ENCODE measurements around the gene IBSP.

The IBSP gene

DNA sequence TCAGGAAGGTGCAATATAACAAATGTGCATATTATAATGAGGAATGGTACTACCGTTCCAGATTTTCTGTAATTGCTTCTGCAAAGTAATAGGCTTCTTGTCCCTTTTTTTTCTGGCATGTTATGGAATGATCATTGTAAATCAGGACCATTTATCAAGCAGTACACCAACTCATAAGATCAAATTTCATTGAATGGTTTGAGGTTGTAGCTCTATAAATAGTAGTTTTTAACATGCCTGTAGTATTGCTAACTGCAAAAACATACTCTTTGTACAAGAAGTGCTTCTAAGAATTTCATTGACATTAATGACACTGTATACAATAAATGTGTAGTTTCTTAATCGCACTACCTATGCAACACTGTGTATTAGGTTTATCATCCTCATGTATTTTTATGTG is 12.6 kb downstream of the IBSP start:
- peaks cover 0 to 5% (median 0%) of the 10 kb centered on the region in 5 experiments for H3K9me3 ChIP-seq (ENCODE audit: control extremely low read depth in 1 of 5, control insufficient read depth in 4 of 5, insufficient read depth in 2 of 5, low read depth in 1 of 5, low read length in 4 of 5)
- no peaks in the 10 kb centered on the region for H3K27me3 ChIP-seq (replicated peaks in 2 of 5; ENCODE audit: control insufficient read depth in 4 of 5, insufficient read depth in 5 of 5, low read length in 4 of 5)
- no peak overlapping the region for H3K4me3 ChIP-seq (ENCODE audit: control insufficient read depth in 1 of 7, extremely low read depth in 1 of 7, insufficient read depth in 4 of 7, low read depth in 2 of 7, low read length in 6 of 7)
- no peaks in the 10 kb centered on the region for H3K4me1 ChIP-seq (ENCODE audit: control extremely low read depth in 1 of 4, control insufficient read depth in 4 of 4, insufficient read depth in 4 of 4, low read length in 3 of 4)
- DNase-seq = no peak
- ChIA-PET CTCF (no interaction called here), POLR2A (no interaction called here)
- WGBS (ENCODE audit: insufficient coverage) = no CpG with 5 or more reads among the region's 2 CpGs
- no peaks in the 10 kb centered on the region for H3K36me3 ChIP-seq (ENCODE audit: control insufficient read depth in 4 of 4, insufficient read depth in 4 of 4, low read length in 3 of 4)
- no peak overlapping the region for H3K27ac ChIP-seq (ENCODE audit: insufficient read depth in 1 of 2, low read depth in 1 of 2, low read length in 2 of 2, poor library complexity in 1 of 2, severe bottlenecking in 2 of 2)

DNA sequence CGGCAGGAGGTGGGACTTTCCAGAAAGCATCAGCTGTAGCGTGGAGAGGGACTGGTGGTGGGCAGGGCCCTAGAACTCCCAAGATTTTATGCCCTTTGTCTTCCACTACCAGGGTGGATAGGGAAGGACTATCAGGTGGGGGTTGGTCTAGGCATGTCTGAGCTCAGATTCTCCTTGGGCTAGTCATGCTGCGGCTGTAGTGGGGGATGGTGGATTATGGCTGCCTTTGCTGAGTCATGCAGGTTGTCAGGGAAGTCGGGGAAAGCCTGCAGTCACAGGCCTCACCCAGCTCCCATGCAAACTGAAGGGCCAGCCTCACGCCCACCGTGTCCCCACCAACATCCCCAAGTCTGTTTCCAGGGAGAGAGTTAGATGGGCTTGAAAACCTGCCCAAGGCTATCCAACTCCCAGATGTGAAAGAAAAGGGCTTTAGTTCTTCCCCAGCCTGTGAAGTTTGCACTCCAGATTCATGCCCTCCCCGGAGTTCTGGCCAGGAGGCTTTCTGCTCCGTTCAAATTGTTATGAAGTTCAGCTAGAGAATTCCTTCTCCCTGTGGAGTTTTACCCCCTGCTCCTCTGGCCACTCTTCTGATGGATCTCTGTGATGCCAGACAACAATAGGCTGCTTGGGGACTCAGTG is 20.0 kb downstream of the IBSP start:
- Histone ChIP-seq H3K27me3 (replicated peaks in 2 of 5; ENCODE audit: control insufficient read depth in 4 of 5, insufficient read depth in 5 of 5, low read length in 4 of 5) (no peaks in the 10 kb centered on the region), H3K4me3 (ENCODE audit: control insufficient read depth in 1 of 7, extremely low read depth in 1 of 7, insufficient read depth in 4 of 7, low read depth in 2 of 7, low read length in 6 of 7) (no peak overlapping the region), H3K9me3 (ENCODE audit: control extremely low read depth in 1 of 5, control insufficient read depth in 4 of 5, insufficient read depth in 2 of 5, low read depth in 1 of 5, low read length in 4 of 5) (no peaks in the 10 kb centered on the region), H3K36me3 (ENCODE audit: control insufficient read depth in 4 of 4, insufficient read depth in 4 of 4, low read length in 3 of 4) (no peaks in the 10 kb centered on the region), H3K27ac (ENCODE audit: insufficient read depth in 1 of 2, low read depth in 1 of 2, low read length in 2 of 2, poor library complexity in 1 of 2, severe bottlenecking in 2 of 2) (no peak overlapping the region), H3K4me1 (ENCODE audit: control extremely low read depth in 1 of 4, control insufficient read depth in 4 of 4, insufficient read depth in 4 of 4, low read length in 3 of 4) (peaks cover 0 to 2% (median 0%) of the 10 kb centered on the region in 4 experiments)
- peak in 2 of 3 donors; percentile 29 to 37 for DNase-seq
- ChIA-PET CTCF (interaction anchor here (1.1 kb wide), 1 partner anchor 19 kb away, joined by 4 read pairs; no protein-coding TSS in a partner anchor), POLR2A (no interaction called here)
- 89% methylated on average over 3 of the region's 8 CpGs for WGBS (ENCODE audit: insufficient coverage)

DNA sequence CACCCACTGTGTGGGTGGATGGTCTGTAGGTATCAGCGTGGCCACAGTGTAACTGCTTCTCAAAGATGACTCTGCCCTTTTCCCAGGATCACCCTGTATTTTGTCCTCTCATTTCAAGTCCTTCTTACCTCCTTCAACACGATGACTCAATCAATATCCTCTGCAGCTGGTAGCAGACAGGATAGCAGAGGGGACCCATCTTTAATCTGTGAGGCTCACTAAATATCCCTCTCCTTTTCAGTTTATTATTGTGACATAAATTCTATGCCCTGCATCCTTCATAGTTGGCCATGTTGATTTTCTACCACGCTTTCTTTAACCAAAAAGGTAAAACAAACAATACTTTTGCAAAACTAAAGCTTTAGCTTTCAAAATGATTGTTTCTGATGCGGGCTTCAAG is 23.8 kb downstream of the IBSP start:
- Histone ChIP-seq H3K36me3 (ENCODE audit: control insufficient read depth in 4 of 4, insufficient read depth in 4 of 4, low read length in 3 of 4) (no peaks in the 10 kb centered on the region), H3K27ac (ENCODE audit: insufficient read depth in 1 of 2, low read depth in 1 of 2, low read length in 2 of 2, poor library complexity in 1 of 2, severe bottlenecking in 2 of 2) (no peak overlapping the region), H3K4me3 (ENCODE audit: control insufficient read depth in 1 of 7, extremely low read depth in 1 of 7, insufficient read depth in 4 of 7, low read depth in 2 of 7, low read length in 6 of 7) (no peak overlapping the region), H3K4me1 (ENCODE audit: control extremely low read depth in 1 of 4, control insufficient read depth in 4 of 4, insufficient read depth in 4 of 4, low read length in 3 of 4) (peaks cover 0 to 2% (median 0%) of the 10 kb centered on the region in 4 experiments), H3K27me3 (replicated peaks in 2 of 5; ENCODE audit: control insufficient read depth in 4 of 5, insufficient read depth in 5 of 5, low read length in 4 of 5) (no peaks in the 10 kb centered on the region), H3K9me3 (ENCODE audit: control extremely low read depth in 1 of 5, control insufficient read depth in 4 of 5, insufficient read depth in 2 of 5, low read depth in 1 of 5, low read length in 4 of 5) (no peaks in the 10 kb centered on the region)
- ChIA-PET CTCF (interaction anchor here (1.1 kb wide), 1 partner anchor 12 kb away, joined by 4 read pairs; no protein-coding TSS in a partner anchor), POLR2A (no interaction called here)
- 79% methylated on average over 3 of the region's 4 CpGs for WGBS (ENCODE audit: insufficient coverage)
- DNase-seq = no peak

- ChIA-PET POLR2A (no interaction called here), CTCF (interaction anchor here (0.7 to 1.1 kb wide), 2 partner anchors 12 to 19 kb away, joined by 3 to 4 read pairs; no protein-coding TSS in a partner anchor)
- Histone ChIP-seq H3K27ac (ENCODE audit: insufficient read depth in 1 of 2, low read depth in 1 of 2, low read length in 2 of 2, poor library complexity in 1 of 2, severe bottlenecking in 2 of 2) (no peak overlapping the region), H3K36me3 (ENCODE audit: control insufficient read depth in 4 of 4, insufficient read depth in 4 of 4, low read length in 3 of 4) (no peaks in the 10 kb centered on the region), H3K27me3 (replicated peaks in 2 of 5; ENCODE audit: control insufficient read depth in 4 of 5, insufficient read depth in 5 of 5, low read length in 4 of 5) (no peaks in the 10 kb centered on the region), H3K4me1 (ENCODE audit: control extremely low read depth in 1 of 4, control insufficient read depth in 4 of 4, insufficient read depth in 4 of 4, low read length in 3 of 4) (peaks cover 0 to 2% (median 0%) of the 10 kb centered on the region in 4 experiments), H3K9me3 (ENCODE audit: control extremely low read depth in 1 of 5, control insufficient read depth in 4 of 5, insufficient read depth in 2 of 5, low read depth in 1 of 5, low read length in 4 of 5) (no peaks in the 10 kb centered on the region), H3K4me3 (ENCODE audit: control insufficient read depth in 1 of 7, extremely low read depth in 1 of 7, insufficient read depth in 4 of 7, low read depth in 2 of 7, low read length in 6 of 7) (no peak overlapping the region)
- 80% methylated on average over 1 of the region's 1 CpG for WGBS (ENCODE audit: insufficient coverage)
- DNase-seq = no peak
These were observed 24.4 kb downstream of the IBSP start for GRCh38 chr4:87823724-87824123.

- Histone ChIP-seq H3K4me1 (ENCODE audit: control extremely low read depth in 1 of 4, control insufficient read depth in 4 of 4, insufficient read depth in 4 of 4, low read length in 3 of 4) (no peaks in the 10 kb centered on the region), H3K9me3 (ENCODE audit: control extremely low read depth in 1 of 5, control insufficient read depth in 4 of 5, insufficient read depth in 2 of 5, low read depth in 1 of 5, low read length in 4 of 5) (no peaks in the 10 kb centered on the region), H3K27ac (ENCODE audit: insufficient read depth in 1 of 2, low read depth in 1 of 2, low read length in 2 of 2, poor library complexity in 1 of 2, severe bottlenecking in 2 of 2) (no peak overlapping the region), H3K27me3 (replicated peaks in 2 of 5; ENCODE audit: control insufficient read depth in 4 of 5, insufficient read depth in 5 of 5, low read length in 4 of 5) (no peaks in the 10 kb centered on the region), H3K36me3 (ENCODE audit: control insufficient read depth in 4 of 4, insufficient read depth in 4 of 4, low read length in 3 of 4) (no peaks in the 10 kb centered on the region), H3K4me3 (ENCODE audit: control insufficient read depth in 1 of 7, extremely low read depth in 1 of 7, insufficient read depth in 4 of 7, low read depth in 2 of 7, low read length in 6 of 7) (no peak overlapping the region)
- ChIA-PET POLR2A (no interaction called here), CTCF (no interaction called here)
- no CpG with 5 or more reads among the region's 1 CpG for WGBS (ENCODE audit: insufficient coverage)
- no peak for DNase-seq
These were observed 25.0 kb downstream of the IBSP start for GRCh38 chr4:87824352-87824751.

DNA sequence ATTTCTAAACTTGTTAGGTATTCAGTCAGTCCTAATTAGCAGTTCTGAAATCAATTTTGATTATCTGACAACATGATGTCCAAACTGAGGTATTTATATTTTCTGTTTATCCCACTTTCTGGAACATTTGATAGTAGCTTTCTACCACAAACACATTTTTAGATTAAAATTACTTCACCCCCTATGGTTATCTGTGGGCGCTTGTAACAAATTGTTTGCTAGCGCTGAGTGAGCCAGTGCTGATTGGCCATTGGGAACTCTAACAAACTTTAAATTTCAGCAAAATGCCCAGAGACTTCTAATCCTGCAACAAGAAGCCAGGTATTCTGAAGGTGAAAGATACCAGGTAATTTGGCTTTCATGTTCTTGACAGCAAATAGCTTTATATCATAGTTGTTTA is 33.3 kb downstream of the IBSP start, which contains the start of gene MEPE:
Gene MEPE, plus strand, starts transcription at position 301 of the 400 bp plus-strand sequence. CDS start 1,746 bp downstream, outside the sequence.
- WGBS (ENCODE audit: insufficient coverage) = 100% methylated on average over 2 of the region's 2 CpGs
- CTCF ChIA-PET = interaction anchor here (0.9 to 1.2 kb wide), 2 partner anchors 155 to 225 kb away, joined by 3 to 5 read pairs; no protein-coding TSS in a partner anchor
- Histone ChIP-seq H3K9me3 (ENCODE audit: control extremely low read depth in 1 of 5, control insufficient read depth in 4 of 5, insufficient read depth in 2 of 5, low read depth in 1 of 5, low read length in 4 of 5) (no peaks in the 10 kb centered on the region), H3K27ac (ENCODE audit: insufficient read depth in 1 of 2, low read depth in 1 of 2, low read length in 2 of 2, poor library complexity in 1 of 2, severe bottlenecking in 2 of 2) (no peak within 1 kb of the TSS), H3K4me3 (ENCODE audit: control insufficient read depth in 1 of 7, extremely low read depth in 1 of 7, insufficient read depth in 4 of 7, low read depth in 2 of 7, low read length in 6 of 7) (no peak within 1 kb of the TSS), H3K27me3 (replicated peaks in 2 of 5; ENCODE audit: control insufficient read depth in 4 of 5, insufficient read depth in 5 of 5, low read length in 4 of 5) (no peaks in the 10 kb centered on the region), H3K4me1 (ENCODE audit: control extremely low read depth in 1 of 4, control insufficient read depth in 4 of 4, insufficient read depth in 4 of 4, low read length in 3 of 4) (no peaks in the 10 kb centered on the region), H3K36me3 (ENCODE audit: control insufficient read depth in 4 of 4, insufficient read depth in 4 of 4, low read length in 3 of 4) (no peaks in the 10 kb centered on the region)
- POLR2A ChIA-PET = no interaction called here
- no peak for DNase-seq

- Histone ChIP-seq H3K4me3 (ENCODE audit: control insufficient read depth in 1 of 7, extremely low read depth in 1 of 7, insufficient read depth in 4 of 7, low read depth in 2 of 7, low read length in 6 of 7) (no peak overlapping the region), H3K27ac (ENCODE audit: insufficient read depth in 1 of 2, low read depth in 1 of 2, low read length in 2 of 2, poor library complexity in 1 of 2, severe bottlenecking in 2 of 2) (no peak overlapping the region), H3K4me1 (ENCODE audit: control extremely low read depth in 1 of 4, control insufficient read depth in 4 of 4, insufficient read depth in 4 of 4, low read length in 3 of 4) (no peaks in the 10 kb centered on the region), H3K36me3 (ENCODE audit: control insufficient read depth in 4 of 4, insufficient read depth in 4 of 4, low read length in 3 of 4) (no peaks in the 10 kb centered on the region), H3K9me3 (ENCODE audit: control extremely low read depth in 1 of 5, control insufficient read depth in 4 of 5, insufficient read depth in 2 of 5, low read depth in 1 of 5, low read length in 4 of 5) (no peaks in the 10 kb centered on the region), H3K27me3 (replicated peaks in 2 of 5; ENCODE audit: control insufficient read depth in 4 of 5, insufficient read depth in 5 of 5, low read length in 4 of 5) (no peaks in the 10 kb centered on the region)
- no CpG with 5 or more reads among the region's 2 CpGs for WGBS (ENCODE audit: insufficient coverage)
- CTCF ChIA-PET = interaction anchor here (1.0 kb wide), 1 partner anchor 14 kb away, joined by 3 read pairs; no protein-coding TSS in a partner anchor
- POLR2A ChIA-PET = no interaction called here
- DNase-seq = no peak
These were observed 35.0 kb downstream of the IBSP start for GRCh38 chr4:87834401-87834800.
